ENCODE measurements around the gene STRN3. TPM values are rescaled to one million over a fixed set of nuclear protein-coding genes. Genes with fewer than 3 reads are reported as not detected.
"Not testable (repeated sequence)": the region's sequence is repeated elsewhere in the genome, so short reads cannot be mapped to it uniquely, and the experiment has no call there.

STRN3 gene
- total and polyA plus RNA-seq, 10 donors: 7.6 to 50.1 (median 34.3) TPM

- DNase-seq: no peak
- no peaks in the 10 kb centered on the region for H3K27me3 ChIP-seq (replicated peaks in 1 of 7)
- H3K36me3 ChIP-seq: peaks cover 0 to 92% (median 38%) of the 10 kb centered on the region in 6 donors
- intact Hi-C loops (cut with DNase I; ENCODE audit: low total_unique reads): loop anchor here (5.0 kb wide), 1 partner anchor 250 kb away; no protein-coding TSS in a partner anchor
- no peaks in the 10 kb centered on the region for H3K9me3 ChIP-seq
- no peak overlapping the region for H3K4me3 ChIP-seq
- H3K27ac ChIP-seq: peak overlapping the region in 1 of 8 donors; percentile 9
- H3K4me1 ChIP-seq: peaks cover 0 to 5% (median 0%) of the 10 kb centered on the region in 6 donors
- WGBS, 5 donors: 96 to 100% (median 100%) methylated on average over 1 of the region's 1 CpG
- TF ChIP-seq POLR2A (IDR thresholded peaks at IDR 0.05): no peak
- no peak for TF ChIP-seq POLR2AphosphoS5 (IDR thresholded peaks at IDR 0.05)
- TF ChIP-seq CTCF (IDR thresholded peaks at IDR 0.05 in 8 of 11, conservative IDR thresholded peaks at IDR 0.05 in 3 of 11): no peak
These were observed 118.5 kb downstream of the STRN3 start for GRCh38 chr14:30907659-30908057.

- Histone ChIP-seq H3K27ac (no peak overlapping the region), H3K4me3 (no peak overlapping the region), H3K27me3 (replicated peaks in 1 of 7) (no peaks in the 10 kb centered on the region), H3K36me3 (peaks cover 0 to 94% (median 37%) of the 10 kb centered on the region in 6 donors), H3K9me3 (no peaks in the 10 kb centered on the region), H3K4me1 (peaks cover 0 to 5% (median 0%) of the 10 kb centered on the region in 6 donors)
- DNase-seq: no peak
- TF ChIP-seq POLR2AphosphoS5 (IDR thresholded peaks at IDR 0.05): no peak
- no peak for TF ChIP-seq POLR2A (IDR thresholded peaks at IDR 0.05)
- TF ChIP-seq CTCF (IDR thresholded peaks at IDR 0.05 in 8 of 11, conservative IDR thresholded peaks at IDR 0.05 in 3 of 11): peak in 3 of 11 experiments; percentile 9 to 21 (median 11)
- intact Hi-C loops (cut with DNase I; ENCODE audit: low total_unique reads): loop anchor here (5.0 kb wide), 1 partner anchor 250 kb away; no protein-coding TSS in a partner anchor
These were observed 119.2 kb downstream of the STRN3 start for GRCh38 chr14:30906752-30907658.

GRCh38 chr14:30903285-30904124, 122.7 kb downstream of the STRN3 start:
- intact Hi-C loops (cut with DNase I; ENCODE audit: low total_unique reads): no loop called here
- Histone ChIP-seq H3K4me1 (peaks cover 0 to 4% (median 0%) of the 10 kb centered on the region in 6 donors), H3K4me3 (no peak overlapping the region), H3K27me3 (replicated peaks in 1 of 7) (no peaks in the 10 kb centered on the region), H3K27ac (no peak overlapping the region), H3K9me3 (no peaks in the 10 kb centered on the region), H3K36me3 (peaks cover 0 to 93% (median 27%) of the 10 kb centered on the region in 6 donors)
- TF ChIP-seq POLR2AphosphoS5 (IDR thresholded peaks at IDR 0.05): no peak
- TF ChIP-seq CTCF (IDR thresholded peaks at IDR 0.05 in 8 of 11, conservative IDR thresholded peaks at IDR 0.05 in 3 of 11): no peak
- TF ChIP-seq POLR2A (IDR thresholded peaks at IDR 0.05): no peak
- DNase-seq: no peak
- 96 to 98% (median 97%) methylated on average over 2 of the region's 2 CpGs for WGBS, 5 donors

GRCh38 chr14:30897121-30897520, 129.1 kb downstream of the STRN3 start:
- H3K4me3 ChIP-seq; DNase-seq; intact Hi-C loops (cut with DNase I; ENCODE audit: low total_unique reads); H3K4me1 ChIP-seq; H3K27ac ChIP-seq; H3K9me3 ChIP-seq; H3K27me3 ChIP-seq (replicated peaks in 1 of 7): not testable (repeated sequence)
- H3K36me3 ChIP-seq: peaks cover 3 to 93% (median 25%) of the 10 kb centered on the region in 6 donors
- 67 to 100% (median 87%) methylated on average over 3 of the region's 3 CpGs for WGBS, 5 donors

Measured in spleen (tissue), 11 donors.